Stimulated activated CD8-positive, alpha-beta memory T cell treated with anti-CD3 and anti-CD28 coated beads, Interleukin-4, amount 100 ng/mL, for 4 hours (primary cell): ENCODE results near the gene SETDB2.

Source experiments
- DNase-seq, 2 donors: peaks; one replicate each; pipeline ENCODE4 v3.0.0-alpha.2; 2020; ENCODE audit warnings: low read depth in 2 of 2, low spot score in 1 of 2

Gene SETDB2

DNA sequence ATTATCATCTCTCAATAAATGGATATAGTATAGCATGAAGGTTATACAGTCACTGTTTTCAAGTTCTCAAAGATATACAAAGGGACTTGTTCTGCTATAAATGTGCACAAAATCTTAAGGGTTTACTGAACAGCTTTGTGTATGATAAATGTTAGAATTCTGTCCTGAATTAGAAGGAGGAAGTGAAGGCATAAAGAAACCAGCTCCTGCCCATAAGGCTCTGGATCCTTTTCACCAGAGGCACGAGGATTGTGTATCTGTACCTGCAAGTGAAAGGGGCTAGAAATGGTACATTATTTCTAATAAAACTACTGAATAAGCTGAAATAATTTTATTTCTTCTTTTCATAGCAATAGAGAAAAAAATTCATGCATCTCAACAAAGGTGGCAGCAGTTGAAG lies 84.1 kb downstream of the SETDB2 start:
- no peak for DNase-seq

DNA sequence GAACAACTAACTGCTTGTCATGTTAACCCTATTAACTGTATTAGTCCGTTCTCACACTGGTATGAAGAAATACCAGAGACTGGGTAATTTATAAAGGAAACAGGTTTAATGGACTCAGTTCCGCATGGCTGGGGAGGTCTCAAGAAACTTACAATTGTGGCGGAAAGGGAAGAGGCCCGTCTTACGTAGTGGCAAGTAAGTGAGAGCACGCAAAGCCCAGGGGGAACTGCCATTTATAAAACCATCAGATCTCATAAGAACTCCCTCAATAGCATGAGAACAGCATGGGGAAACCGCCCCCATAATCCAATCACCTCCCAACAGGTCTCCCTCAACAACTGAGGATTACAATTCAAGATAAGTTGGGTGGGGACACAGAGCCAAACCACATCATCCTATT lies 86.4 kb downstream of the SETDB2 start:
- DNase-seq = no peak

DNA sequence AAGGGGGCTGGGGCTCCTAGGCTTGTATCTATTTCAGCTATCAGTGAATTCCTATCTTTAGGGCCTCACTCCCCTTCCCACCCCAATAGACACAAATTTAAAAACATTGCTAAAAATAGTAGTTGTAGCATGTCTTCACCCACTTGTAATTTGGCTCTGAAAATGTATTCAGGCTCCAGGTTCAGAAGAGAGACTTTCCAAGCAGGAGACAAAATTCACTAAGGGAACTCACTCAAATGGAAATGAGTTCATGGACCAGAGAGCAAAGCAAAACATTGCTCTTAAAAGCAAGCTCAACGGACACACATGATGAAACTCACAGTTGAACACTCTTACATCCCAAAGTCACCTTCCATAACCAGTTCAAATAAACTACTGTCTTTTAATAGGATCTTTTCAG lies 88.5 kb downstream of the SETDB2 start:
- DNase-seq = no peak

DNA sequence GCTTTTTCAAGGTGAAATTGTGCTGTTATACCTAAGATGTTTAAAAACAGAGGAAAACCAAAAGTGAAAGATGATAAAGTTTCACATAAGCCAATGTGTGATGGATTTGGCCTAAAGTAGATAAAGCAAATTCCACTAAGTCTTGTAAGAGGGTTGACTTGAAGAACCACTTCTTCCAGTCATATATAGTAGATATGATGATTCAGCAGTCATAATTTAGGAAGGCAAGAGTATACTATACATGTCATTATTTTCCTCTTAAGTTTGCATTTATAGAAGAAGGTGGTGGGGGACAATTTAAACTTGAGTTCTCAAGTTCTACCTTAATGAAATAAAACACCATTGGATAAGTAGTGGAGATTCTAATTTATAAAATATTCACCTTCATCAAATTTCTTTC lies 88.9 kb downstream of the SETDB2 start:
- DNase-seq = no peak

DNA sequence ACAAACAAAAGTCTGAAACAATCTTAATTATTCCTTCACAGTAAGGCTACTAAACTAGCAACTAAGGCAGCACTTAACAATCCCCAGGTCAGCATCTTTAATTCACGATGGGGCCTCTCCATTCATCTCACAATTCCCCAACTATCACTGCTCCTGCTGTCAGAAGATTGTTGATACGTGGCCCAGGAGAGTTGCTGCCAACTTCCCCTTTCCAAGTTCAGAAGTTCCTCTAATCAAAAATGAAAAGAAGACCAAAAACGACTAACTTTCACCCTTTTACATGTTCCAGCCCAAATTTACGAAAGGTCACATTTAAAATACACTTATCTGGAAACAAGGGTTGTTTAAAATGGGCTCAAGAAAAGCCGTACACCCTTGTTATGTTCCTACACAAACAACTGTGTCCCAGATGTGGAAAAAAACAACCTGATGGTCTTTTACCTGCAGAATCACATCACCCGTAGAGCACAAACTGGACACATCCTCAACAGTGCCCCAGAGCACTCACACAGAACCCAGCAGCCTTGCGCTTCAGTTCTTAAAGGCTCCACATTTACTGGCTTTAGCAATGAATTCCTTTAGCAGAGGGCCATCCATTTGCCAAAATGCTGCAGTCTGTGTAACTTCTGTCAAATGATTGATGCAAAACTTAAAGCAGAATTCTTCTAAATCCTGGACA lies 89.7 kb downstream of the SETDB2 start:
- no peak for DNase-seq

DNA sequence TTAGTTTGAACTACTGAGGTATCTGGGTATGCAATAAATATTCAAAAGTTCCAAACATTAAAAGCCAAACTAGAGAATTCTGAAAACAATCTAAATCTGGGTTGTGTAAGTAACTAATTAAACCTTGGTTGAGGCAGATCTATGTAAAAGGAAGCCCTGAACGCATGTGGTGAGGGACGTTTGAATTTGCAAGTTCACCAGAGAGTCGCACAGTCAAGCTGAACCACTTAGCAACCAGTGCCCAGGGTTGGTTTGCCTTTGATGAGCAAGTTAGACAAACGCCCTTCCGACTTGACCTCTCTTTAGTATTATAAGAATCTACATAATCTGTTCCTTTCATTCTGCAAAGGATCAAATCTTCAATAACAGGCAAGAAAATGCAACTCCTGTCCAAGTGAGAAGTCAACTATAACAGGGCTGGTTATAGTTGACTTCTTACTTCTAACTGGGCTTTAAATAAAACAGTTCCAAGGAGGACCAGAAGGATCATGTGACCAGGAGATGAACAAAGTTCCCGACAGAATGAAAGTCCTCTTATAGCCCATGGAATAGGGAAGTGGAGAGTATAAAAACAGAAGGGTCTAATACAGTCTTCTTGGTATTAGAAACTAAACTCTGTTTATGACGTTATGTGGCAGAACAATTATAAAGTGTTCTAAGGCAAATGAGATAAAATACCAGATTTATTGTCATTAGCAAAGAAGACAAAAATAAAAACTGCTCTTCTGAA lies 92.2 kb downstream of the SETDB2 start:
- DNase-seq = no peak

DNA sequence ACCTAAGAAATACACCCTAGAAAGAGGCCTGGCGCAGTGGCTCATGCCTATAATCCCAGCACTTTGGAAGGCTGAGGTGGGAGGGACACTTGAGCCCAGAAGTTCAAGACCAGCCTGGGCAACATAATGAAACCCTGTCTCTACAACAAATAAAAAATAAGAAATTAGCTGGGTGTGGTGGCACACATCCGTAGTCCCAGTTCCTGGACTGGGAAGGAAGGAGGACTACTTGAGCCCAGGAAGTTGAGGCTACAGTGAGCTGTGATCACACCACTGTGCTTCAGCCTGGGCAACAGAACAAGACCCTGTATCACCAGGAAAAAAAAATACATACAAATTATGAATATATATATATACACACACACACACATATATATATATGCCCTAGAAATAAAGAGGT lies 94.3 kb downstream of the SETDB2 start:
- no peak for DNase-seq

DNA sequence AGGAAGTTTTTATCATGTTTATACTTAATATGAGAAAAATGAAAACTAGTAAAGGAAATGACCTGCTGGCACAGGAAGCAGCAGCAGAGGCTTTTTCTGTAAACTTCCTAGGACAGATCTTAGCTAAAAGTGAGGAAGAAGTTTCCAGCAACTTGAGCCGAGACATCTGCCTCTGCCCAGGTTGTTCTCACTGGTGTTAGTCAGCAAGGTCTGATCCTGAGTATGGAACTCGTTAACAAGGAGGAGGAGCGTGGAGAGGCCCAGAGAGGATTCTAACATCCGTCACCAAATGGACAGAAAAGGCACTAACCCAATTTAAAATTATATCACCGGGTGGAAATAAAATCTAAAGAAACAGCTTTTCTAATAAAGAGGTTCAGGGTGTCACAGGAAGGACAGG lies 95.2 kb downstream of the SETDB2 start:
- no peak for DNase-seq

DNA sequence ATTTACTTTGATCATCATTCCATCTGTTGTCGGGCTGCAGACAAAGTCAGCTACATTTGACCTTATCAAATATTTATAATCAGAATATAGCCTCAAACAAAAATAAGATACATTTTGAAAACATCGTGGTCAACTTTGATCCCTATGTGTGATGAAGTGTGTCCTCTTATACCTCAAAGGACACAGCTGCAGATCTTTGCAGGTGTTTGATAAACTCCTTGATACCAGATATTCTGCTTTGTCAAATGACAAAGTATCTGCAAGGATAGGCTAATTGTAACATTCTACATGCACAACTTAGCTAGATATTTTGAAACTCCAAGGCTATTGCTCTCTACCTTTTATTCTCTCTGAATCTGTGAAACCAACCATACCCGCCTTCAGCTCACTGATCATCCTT lies 95.7 kb downstream of the SETDB2 start:
- no peak for DNase-seq

DNA sequence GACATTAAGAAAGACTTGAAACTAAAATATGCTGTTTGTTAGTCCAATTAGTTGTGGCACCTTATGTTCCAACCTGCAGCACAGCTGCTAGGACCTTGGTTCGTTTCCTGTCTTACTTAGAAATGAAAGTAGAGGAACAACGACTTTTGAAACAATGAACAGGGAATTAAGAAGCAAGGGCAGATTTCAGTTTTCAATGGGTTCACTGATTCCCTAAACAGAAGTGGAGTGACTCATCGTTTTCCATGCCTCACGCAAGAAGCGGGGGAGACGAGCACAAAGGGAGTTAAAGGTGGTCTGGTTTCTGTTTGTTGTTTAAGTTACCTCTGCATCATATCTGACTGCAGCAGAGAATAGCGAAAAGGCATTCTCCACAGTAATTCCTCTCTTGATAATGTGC lies 96.5 kb downstream of the SETDB2 start:
- DNase-seq = no peak

DNA sequence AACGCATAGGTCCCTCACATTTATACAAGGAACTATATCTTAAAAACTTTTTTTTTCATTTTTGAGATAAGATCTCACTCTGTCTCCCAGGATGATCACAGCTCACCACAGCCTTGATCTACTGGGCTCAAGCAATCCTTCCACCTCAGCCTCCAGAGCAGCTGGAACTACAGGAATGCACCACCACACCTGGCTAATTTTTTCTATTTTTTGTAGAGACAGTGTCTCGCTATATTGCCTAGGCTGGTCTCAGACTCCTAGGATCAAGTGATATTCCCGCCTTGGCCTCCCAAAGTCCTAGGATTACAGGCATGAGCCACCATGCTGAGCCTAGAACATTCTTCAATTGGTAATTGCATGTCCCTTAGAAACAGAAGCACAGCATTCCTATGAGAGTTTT lies 99.6 kb downstream of the SETDB2 start:
- DNase-seq = no peak
